Ishikawa (cell line): ENCODE data around the gene CEP63.

Source experiments
- CEBPB ChIP-seq: IDR thresholded peaks from 2 replicates; pipeline ENCODE4 v1.6.1; 2012
- CREB1 ChIP-seq: IDR thresholded peaks from 2 replicates; pipeline ENCODE4 v1.6.1; 2012; ENCODE audit warnings: low read depth
- EGR1 ChIP-seq: IDR thresholded peaks from 2 replicates; pipeline ENCODE4 v1.6.1; 2012
- EP300 ChIP-seq: IDR thresholded peaks from 2 replicates; pipeline ENCODE4 v1.6.1; 2012; ENCODE audit warnings: borderline replicate concordance
- FOXM1 ChIP-seq: IDR thresholded peaks from 2 replicates; pipeline ENCODE4 v1.6.1; 2012; ENCODE audit warnings: low read depth, borderline replicate concordance
- NFIC ChIP-seq: IDR thresholded peaks from 2 replicates; pipeline ENCODE4 v1.6.1; 2012
- RAD21 ChIP-seq: IDR thresholded peaks from 2 replicates; pipeline ENCODE4 v1.6.1; 2012; ENCODE audit warnings: low read depth
- TAF1 ChIP-seq: IDR thresholded peaks from 2 replicates; pipeline ENCODE4 v1.6.1; 2012; ENCODE audit warnings: low read depth, mild to moderate bottlenecking
- TCF12 ChIP-seq: IDR thresholded peaks from 2 replicates; pipeline ENCODE4 v1.6.1; 2012; ENCODE audit warnings: low read depth
- TEAD4 ChIP-seq: IDR thresholded peaks from 2 replicates; pipeline ENCODE4 v1.6.1; 2012
- YY1 ChIP-seq: IDR thresholded peaks from 2 replicates; pipeline ENCODE4 v1.6.1; 2012; ENCODE audit warnings: low read depth
- TF ChIP-seq, protein P1 (sequence below): IDR thresholded peaks from 2 replicates; pipeline ENCODE4 v1.6.1; 2012
- TF ChIP-seq, protein P2 (sequence below): IDR thresholded peaks from 2 replicates; pipeline ENCODE4 v1.6.1; 2012; ENCODE audit warnings: low read depth, mild to moderate bottlenecking
- TF ChIP-seq, protein P3 (sequence below): IDR thresholded peaks from 2 replicates; pipeline ENCODE4 v1.6.1; 2012

DNA sequence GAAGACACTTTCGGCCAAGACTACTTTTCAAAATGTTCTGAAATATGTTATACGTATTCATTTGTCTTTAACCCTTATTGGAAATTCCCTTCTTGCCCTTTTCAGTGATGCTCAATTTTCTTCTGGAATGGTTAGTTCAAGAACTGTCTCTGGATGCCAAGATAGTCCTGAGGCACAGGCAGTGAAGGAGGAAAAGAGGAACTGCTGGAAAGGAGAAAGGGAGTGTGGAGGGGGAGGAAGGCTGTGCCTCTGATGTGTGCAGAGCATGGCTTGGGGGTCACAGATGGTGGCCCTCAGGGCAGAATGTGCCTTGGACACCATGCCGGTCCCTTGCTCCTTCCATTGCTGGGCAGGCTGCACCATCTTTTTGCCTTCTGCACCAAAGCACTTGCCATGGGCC is 73.7 kb downstream of the CEP63 start:
- no peak for TF ChIP-seq EGR1
- no peak for TF ChIP-seq YY1
- TF ChIP-seq, protein P1, sequence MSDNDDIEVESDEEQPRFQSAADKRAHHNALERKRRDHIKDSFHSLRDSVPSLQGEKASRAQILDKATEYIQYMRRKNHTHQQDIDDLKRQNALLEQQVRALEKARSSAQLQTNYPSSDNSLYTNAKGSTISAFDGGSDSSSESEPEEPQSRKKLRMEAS, result no peak
- TF ChIP-seq TCF12, result no peak
- TF ChIP-seq CEBPB, result no peak
- TF ChIP-seq EP300, result no peak
- TF ChIP-seq, protein P2, sequence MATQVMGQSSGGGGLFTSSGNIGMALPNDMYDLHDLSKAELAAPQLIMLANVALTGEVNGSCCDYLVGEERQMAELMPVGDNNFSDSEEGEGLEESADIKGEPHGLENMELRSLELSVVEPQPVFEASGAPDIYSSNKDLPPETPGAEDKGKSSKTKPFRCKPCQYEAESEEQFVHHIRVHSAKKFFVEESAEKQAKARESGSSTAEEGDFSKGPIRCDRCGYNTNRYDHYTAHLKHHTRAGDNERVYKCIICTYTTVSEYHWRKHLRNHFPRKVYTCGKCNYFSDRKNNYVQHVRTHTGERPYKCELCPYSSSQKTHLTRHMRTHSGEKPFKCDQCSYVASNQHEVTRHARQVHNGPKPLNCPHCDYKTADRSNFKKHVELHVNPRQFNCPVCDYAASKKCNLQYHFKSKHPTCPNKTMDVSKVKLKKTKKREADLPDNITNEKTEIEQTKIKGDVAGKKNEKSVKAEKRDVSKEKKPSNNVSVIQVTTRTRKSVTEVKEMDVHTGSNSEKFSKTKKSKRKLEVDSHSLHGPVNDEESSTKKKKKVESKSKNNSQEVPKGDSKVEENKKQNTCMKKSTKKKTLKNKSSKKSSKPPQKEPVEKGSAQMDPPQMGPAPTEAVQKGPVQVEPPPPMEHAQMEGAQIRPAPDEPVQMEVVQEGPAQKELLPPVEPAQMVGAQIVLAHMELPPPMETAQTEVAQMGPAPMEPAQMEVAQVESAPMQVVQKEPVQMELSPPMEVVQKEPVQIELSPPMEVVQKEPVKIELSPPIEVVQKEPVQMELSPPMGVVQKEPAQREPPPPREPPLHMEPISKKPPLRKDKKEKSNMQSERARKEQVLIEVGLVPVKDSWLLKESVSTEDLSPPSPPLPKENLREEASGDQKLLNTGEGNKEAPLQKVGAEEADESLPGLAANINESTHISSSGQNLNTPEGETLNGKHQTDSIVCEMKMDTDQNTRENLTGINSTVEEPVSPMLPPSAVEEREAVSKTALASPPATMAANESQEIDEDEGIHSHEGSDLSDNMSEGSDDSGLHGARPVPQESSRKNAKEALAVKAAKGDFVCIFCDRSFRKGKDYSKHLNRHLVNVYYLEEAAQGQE, result no peak
- TF ChIP-seq RAD21, result no peak
- no peak for TF ChIP-seq TAF1
- TF ChIP-seq, protein P3, sequence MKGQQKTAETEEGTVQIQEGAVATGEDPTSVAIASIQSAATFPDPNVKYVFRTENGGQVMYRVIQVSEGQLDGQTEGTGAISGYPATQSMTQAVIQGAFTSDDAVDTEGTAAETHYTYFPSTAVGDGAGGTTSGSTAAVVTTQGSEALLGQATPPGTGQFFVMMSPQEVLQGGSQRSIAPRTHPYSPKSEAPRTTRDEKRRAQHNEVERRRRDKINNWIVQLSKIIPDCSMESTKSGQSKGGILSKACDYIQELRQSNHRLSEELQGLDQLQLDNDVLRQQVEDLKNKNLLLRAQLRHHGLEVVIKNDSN, result no peak
- TF ChIP-seq CREB1, result no peak
- no peak for TF ChIP-seq NFIC
- TF ChIP-seq TEAD4, result no peak
- no peak for TF ChIP-seq FOXM1
